Body of pancreas (tissue), 4 donors: ENCODE results near the gene HYCC2. TPM values are rescaled to one million over a fixed set of nuclear protein-coding genes. Genes with fewer than 3 reads are reported as not detected.

Source experiments
- ATAC-seq: fragments of 150-250 bp; one replicate; pipeline ENCODE4 v1.9.1; 2016
- DNase-seq, 4 donors: peaks; one replicate each; pipeline ENCODE4 v3.0.0-alpha.2; 2019
- H3K27ac ChIP-seq, 4 donors: fragments of 200-600 bp; sonication (generic); 1 replicate in 3 of 4; 2 replicates in 1 of 4; pipeline versions ENCODE4 v1.5.1 to v1.6.1; 2016 to 2019; ENCODE audit warnings: mild to moderate bottlenecking in 1 of 4, mixed read lengths in 1 of 4, moderate library complexity in 1 of 4
- H3K27me3 ChIP-seq, 2 donors: fragments of 200-600 bp; sonication (generic); one replicate each; pipeline ENCODE4 v1.6.0; 2016; ENCODE audit warnings: mild to moderate bottlenecking in 1 of 2
- H3K36me3 ChIP-seq, 2 donors: fragments of 200-600 bp; sonication (generic); replicated peaks in 1 of 2; 2 replicates each; pipeline ENCODE4 v1.5.1; 2016; ENCODE audit warnings: low read depth in 2 of 2; ENCODE audit not compliant: insufficient read depth in 1 of 2
- H3K4me1 ChIP-seq: fragments of 200-600 bp; sonication (generic); one replicate; pipeline ENCODE4 v1.6.0; 2016
- H3K4me3 ChIP-seq, 2 donors: fragments of 200-600 bp; sonication (generic); 1 replicate in 1 of 2; 2 replicates in 1 of 2; pipeline ENCODE4 v1.5.1; 2016 to 2019
- H3K9me3 ChIP-seq, 3 donors: fragments of 200-600 bp; sonication (generic); 1 replicate in 2 of 3; 2 replicates in 1 of 3; pipeline ENCODE4 v1.5.1; 2016
- CTCF ChIP-seq, 7 experiments: fragments of 450-650 bp in 4 of 7; fragments of 200-600 bp in 3 of 7; sonication (generic) in 3 of 7; IDR thresholded peaks; one replicate each; pipeline ENCODE4 v1.5.1; 2016 to 2019; ENCODE audit warnings: antibody characterized with exemption in 7 of 7
- POLR2A ChIP-seq, 3 donors: fragments of 450-650 bp; IDR thresholded peaks; one replicate each; pipeline ENCODE4 v1.6.1; 2016; ENCODE audit warnings: antibody characterized with exemption in 3 of 3, mild to moderate bottlenecking in 2 of 3
- WGBS, 2 donors: methylation state at CpG; one replicate each; pipeline ENCODE4 v1.1.5; 2017; 5-methylcytosine and 5-hydroxymethylcytosine counted together
- intact Hi-C: fragments of 100-400 bp; cut with DNase I; formaldehyde crosslinking; loops from one replicate; pipeline ENCODE4 v1.15.1; 2023
- total RNA-seq, 2 donors: library from RNA; depleted of rRNA; stranded (reverse); fragments of >200 nt; gene quantifications; one replicate each; pipeline ENCODE4 v1.1.0, GENCODE V29; 2016

The HYCC2 gene
- total RNA-seq, 2 donors from 2014 or later: 9.3 to 24.7 TPM

- peak; percentile 68 to 89 (median 71) for DNase-seq
- TF ChIP-seq CTCF (IDR thresholded peaks at IDR 0.05): peak in 6 of 7 experiments; percentile 18 to 74 (median 64)
- peak; percentile 40 to 87 (median 80) for TF ChIP-seq POLR2A (IDR thresholded peaks at IDR 0.05)
- no peaks in the 10 kb centered on the region for H3K9me3 ChIP-seq
- peaks cover 46% of the 10 kb centered on the region for H3K4me1 ChIP-seq
- H3K27ac ChIP-seq: peak overlapping the region; percentile 99 to 100 (median 100)
- 1% methylated on average over 22 of the region's 22 CpGs for WGBS, 2 donors
- H3K27me3 ChIP-seq: no peaks in the 10 kb centered on the region
- H3K36me3 ChIP-seq: no peaks in the 10 kb centered on the region
- ATAC-seq: peak; percentile 75
- intact Hi-C loops: no loop called here
- peak overlapping the region; percentile 62 to 77 for H3K4me3 ChIP-seq
Observed at GRCh38 chr2:201116959-201117734, 45.7 kb upstream of the HYCC2 start.

- intact Hi-C loops: no loop called here
- no peaks in the 10 kb centered on the region for H3K27me3 ChIP-seq
- no peaks in the 10 kb centered on the region for H3K36me3 ChIP-seq
- H3K27ac ChIP-seq: peak within 1 kb of the TSS; percentile 99 to 100 (median 100)
- H3K9me3 ChIP-seq: no peaks in the 10 kb centered on the region
- DNase-seq: peak; percentile 74 to 88 (median 80)
- peak; percentile 44 for ATAC-seq
- 0% methylated on average over 9 to 65 of the region's 75 CpGs for WGBS, 2 donors
- peak within 1 kb of the TSS; percentile 62 to 77 for H3K4me3 ChIP-seq
- H3K4me1 ChIP-seq: peaks cover 38% of the 10 kb centered on the region
- TF ChIP-seq POLR2A (IDR thresholded peaks at IDR 0.05): peak; percentile 70 to 95 (median 94)
- TF ChIP-seq CTCF (IDR thresholded peaks at IDR 0.05): no peak
Observed at GRCh38 chr2:201116115-201116958, 44.9 kb upstream of the HYCC2 start, which contains the start of gene CFLAR. Gene CFLAR, plus strand, starts transcription at chr2:201116164. Its CDS starts 13,702 bp downstream, at chr2:201129866.

DNA sequence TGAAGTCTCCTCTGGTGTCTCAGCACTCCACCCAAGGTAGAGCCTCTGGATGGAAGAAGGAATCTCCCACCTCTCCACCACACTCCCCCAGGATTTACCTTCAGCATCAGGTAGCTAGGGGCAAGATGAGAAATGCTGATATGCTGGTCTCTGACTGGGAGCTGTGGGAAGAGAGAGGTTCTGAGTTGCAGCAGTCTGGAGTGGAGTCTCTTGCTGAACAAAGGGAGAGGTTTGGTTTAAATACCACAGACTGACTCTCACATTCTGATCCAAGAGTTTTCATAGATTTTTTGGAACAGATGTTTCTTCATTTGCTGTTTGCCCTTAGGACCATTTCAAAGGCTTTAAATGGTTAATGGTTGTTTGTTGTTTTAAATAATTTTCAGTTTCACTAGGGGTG is 43.4 kb upstream of the HYCC2 start:
- intact Hi-C loops: no loop called here
- no peaks in the 10 kb centered on the region for H3K27me3 ChIP-seq
- no peak for ATAC-seq
- no peaks in the 10 kb centered on the region for H3K36me3 ChIP-seq
- TF ChIP-seq POLR2A (IDR thresholded peaks at IDR 0.05): no peak
- TF ChIP-seq CTCF (IDR thresholded peaks at IDR 0.05): no peak
- H3K27ac ChIP-seq: peak overlapping the region in 3 of 4 donors; percentile 99 to 100 (median 99)
- no peak overlapping the region for H3K4me3 ChIP-seq
- no peak for DNase-seq
- H3K4me1 ChIP-seq: peaks cover 26% of the 10 kb centered on the region
- H3K9me3 ChIP-seq: no peaks in the 10 kb centered on the region

- no peak for DNase-seq
- ATAC-seq: no peak
- WGBS, 2 donors: 56 to 61% methylated on average over 4 of the region's 4 CpGs
- Histone ChIP-seq H3K4me1 (peaks cover 23% of the 10 kb centered on the region), H3K36me3 (no peaks in the 10 kb centered on the region), H3K27me3 (no peaks in the 10 kb centered on the region), H3K27ac (peak overlapping the region in 1 of 4 donors; percentile 40), H3K9me3 (no peaks in the 10 kb centered on the region), H3K4me3 (no peak overlapping the region)
- intact Hi-C loops: no loop called here
- TF ChIP-seq CTCF (IDR thresholded peaks at IDR 0.05): no peak
- TF ChIP-seq POLR2A (IDR thresholded peaks at IDR 0.05): no peak
Observed at GRCh38 chr2:201114350-201114749, 42.9 kb upstream of the HYCC2 start.
